Measurements from ENCODE around the gene ALKBH7. TPM values are rescaled to one million over a fixed set of nuclear protein-coding genes. Genes with fewer than 3 reads are reported as not detected.

ALKBH7 gene
- total and polyA plus RNA-seq, 2 of the 13 experiments (the other 11 are each of a cell fraction or from before 2014, with no cell fraction given), result 29.6 to 45.9 TPM

GRCh38 chr19:6372594-6373095, at the start of gene ALKBH7 (continued):
- TF ChIP-seq ZNF530 (CRISPR knock-in tag; IDR thresholded peaks at IDR 0.05; ENCODE audit: low read depth) (no peak), HES4 (CRISPR knock-in tag; IDR thresholded peaks at IDR 0.05; ENCODE audit: borderline replicate concordance) (no peak), NR1H2 (CRISPR knock-in tag; IDR thresholded peaks at IDR 0.05; ENCODE audit: borderline replicate concordance, low read depth) (no peak; the same call in 1 of the 2 replicates), HOMEZ (CRISPR knock-in tag; IDR thresholded peaks at IDR 0.05; ENCODE audit: low read depth) (no peak), ZFP41 (CRISPR knock-in tag; IDR thresholded peaks at IDR 0.05; ENCODE audit: borderline replicate concordance) (no peak), ZNF468 (CRISPR knock-in tag; IDR thresholded peaks at IDR 0.05) (peak; percentile 90; the same call in 1 of the 2 replicates), ZSCAN31 (CRISPR knock-in tag; IDR thresholded peaks at IDR 0.05; ENCODE audit: low read depth) (0 out of 2 replicates have a peak, but pooled peaks have one; percentile 56), ZNF451 (CRISPR knock-in tag; IDR thresholded peaks at IDR 0.05) (no peak), ZNF383 (CRISPR knock-in tag; IDR thresholded peaks at IDR 0.05; ENCODE audit: borderline replicate concordance) (no peak), TIGD3 (CRISPR knock-in tag; IDR thresholded peaks at IDR 0.05; ENCODE audit: borderline replicate concordance) (no peak), ZNF17 (CRISPR knock-in tag; IDR thresholded peaks at IDR 0.05) (no peak), NCOR1 (IDR thresholded peaks at IDR 0.05; ENCODE audit: borderline replicate concordance, low read length) (peak; percentile 64), ISL2 (CRISPR knock-in tag; IDR thresholded peaks at IDR 0.05) (no peak; the same call in 1 of the 2 replicates), HMG20A (CRISPR knock-in tag; IDR thresholded peaks at IDR 0.05; ENCODE audit: borderline replicate concordance) (no peak), RXRA (CRISPR knock-in tag; IDR thresholded peaks at IDR 0.05) (peak; percentile 32; the same call in 1 of the 2 replicates), FOXO1 (CRISPR knock-in tag; IDR thresholded peaks at IDR 0.05) (peak; percentile 38; the same call in 1 of the 2 replicates), ZNF724P (CRISPR knock-in tag; IDR thresholded peaks at IDR 0.05; ENCODE audit: borderline replicate concordance) (peak; percentile 74; the same call in 1 of the 2 replicates), JUNB (CRISPR knock-in tag; IDR thresholded peaks at IDR 0.05; ENCODE audit: borderline replicate concordance) (no peak), ZNF75D (CRISPR knock-in tag; IDR thresholded peaks at IDR 0.05; ENCODE audit: borderline replicate concordance) (no peak), TBX3 (IDR thresholded peaks at IDR 0.05; ENCODE audit: borderline replicate concordance) (no peak), ZMYM4 (CRISPR knock-in tag; IDR thresholded peaks at IDR 0.05) (peak; percentile 67; the same call in 1 of the 2 replicates)
- TF ChIP-seq, protein P1, sequence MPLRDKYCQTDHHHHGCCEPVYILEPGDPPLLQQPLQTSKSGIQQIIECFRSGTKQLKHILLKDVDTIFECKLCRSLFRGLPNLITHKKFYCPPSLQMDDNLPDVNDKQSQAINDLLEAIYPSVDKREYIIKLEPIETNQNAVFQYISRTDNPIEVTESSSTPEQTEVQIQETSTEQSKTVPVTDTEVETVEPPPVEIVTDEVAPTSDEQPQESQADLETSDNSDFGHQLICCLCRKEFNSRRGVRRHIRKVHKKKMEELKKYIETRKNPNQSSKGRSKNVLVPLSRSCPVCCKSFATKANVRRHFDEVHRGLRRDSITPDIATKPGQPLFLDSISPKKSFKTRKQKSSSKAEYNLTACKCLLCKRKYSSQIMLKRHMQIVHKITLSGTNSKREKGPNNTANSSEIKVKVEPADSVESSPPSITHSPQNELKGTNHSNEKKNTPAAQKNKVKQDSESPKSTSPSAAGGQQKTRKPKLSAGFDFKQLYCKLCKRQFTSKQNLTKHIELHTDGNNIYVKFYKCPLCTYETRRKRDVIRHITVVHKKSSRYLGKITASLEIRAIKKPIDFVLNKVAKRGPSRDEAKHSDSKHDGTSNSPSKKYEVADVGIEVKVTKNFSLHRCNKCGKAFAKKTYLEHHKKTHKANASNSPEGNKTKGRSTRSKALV (CRISPR knock-in tag; IDR thresholded peaks at IDR 0.05), result peak; percentile 55; the same call in 1 of the 2 replicates
- TF ChIP-seq, protein P2, sequence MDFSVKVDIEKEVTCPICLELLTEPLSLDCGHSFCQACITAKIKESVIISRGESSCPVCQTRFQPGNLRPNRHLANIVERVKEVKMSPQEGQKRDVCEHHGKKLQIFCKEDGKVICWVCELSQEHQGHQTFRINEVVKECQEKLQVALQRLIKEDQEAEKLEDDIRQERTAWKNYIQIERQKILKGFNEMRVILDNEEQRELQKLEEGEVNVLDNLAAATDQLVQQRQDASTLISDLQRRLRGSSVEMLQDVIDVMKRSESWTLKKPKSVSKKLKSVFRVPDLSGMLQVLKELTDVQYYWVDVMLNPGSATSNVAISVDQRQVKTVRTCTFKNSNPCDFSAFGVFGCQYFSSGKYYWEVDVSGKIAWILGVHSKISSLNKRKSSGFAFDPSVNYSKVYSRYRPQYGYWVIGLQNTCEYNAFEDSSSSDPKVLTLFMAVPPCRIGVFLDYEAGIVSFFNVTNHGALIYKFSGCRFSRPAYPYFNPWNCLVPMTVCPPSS (IDR thresholded peaks at IDR 0.05), result no peak
- TF ChIP-seq, protein P3, sequence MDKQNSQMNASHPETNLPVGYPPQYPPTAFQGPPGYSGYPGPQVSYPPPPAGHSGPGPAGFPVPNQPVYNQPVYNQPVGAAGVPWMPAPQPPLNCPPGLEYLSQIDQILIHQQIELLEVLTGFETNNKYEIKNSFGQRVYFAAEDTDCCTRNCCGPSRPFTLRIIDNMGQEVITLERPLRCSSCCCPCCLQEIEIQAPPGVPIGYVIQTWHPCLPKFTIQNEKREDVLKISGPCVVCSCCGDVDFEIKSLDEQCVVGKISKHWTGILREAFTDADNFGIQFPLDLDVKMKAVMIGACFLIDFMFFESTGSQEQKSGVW (CRISPR knock-in tag; IDR thresholded peaks at IDR 0.05; ENCODE audit: borderline replicate concordance), result no peak
